DOHH2 (cell line): ENCODE results near the gene CERS6.

Experiments used
- CTCF ChIP-seq: fragments of 200-600 bp; sonication (generic); IDR thresholded peaks from one replicate; pipeline ENCODE4 v1.5.1; 2014; ENCODE audit warnings: antibody characterized with exemption, mild to moderate bottlenecking, low read depth, low read length; ENCODE audit not compliant: poor library complexity, severe bottlenecking
- EZH2phosphoT487 ChIP-seq: fragments of 200-600 bp; sonication (generic); IDR thresholded peaks from 2 replicates; pipeline ENCODE4 v1.6.1; 2017; ENCODE audit warnings: borderline replicate concordance, mild to moderate bottlenecking, antibody characterized with exemption, low read length, moderate library complexity, mixed read lengths

- no peak for TF ChIP-seq CTCF
- TF ChIP-seq EZH2phosphoT487: no peak
Measured at GRCh38 chr2:168719446-168719845, 263.4 kb downstream of the CERS6 start.
